Stomach (tissue), 4 donors: ENCODE measurements around the gene STK36.

Source experiments
- EP300 ChIP-seq: sonication (generic); formaldehyde crosslinking; IDR thresholded peaks from one replicate; pipeline ENCODE4 v1.6.1; 2017; ENCODE audit warnings: antibody characterized with exemption
- POLR2A ChIP-seq, 4 donors: fragments of 450-650 bp; IDR thresholded peaks; one replicate each; pipeline ENCODE4 v1.6.1; 2016; ENCODE audit warnings: antibody characterized with exemption in 4 of 4, control low read depth in 2 of 4, mild to moderate bottlenecking in 1 of 4, moderate library complexity in 1 of 4
- POLR2AphosphoS5 ChIP-seq, 3 donors: sonication (generic); formaldehyde crosslinking; IDR thresholded peaks; one replicate each; pipeline ENCODE4 v1.6.1; 2016; ENCODE audit warnings: antibody characterized with exemption in 3 of 3
- TF ChIP-seq, protein P1 (sequence below), 7 experiments: fragments of 450-650 bp in 4 of 7; fragments of 200-600 bp in 3 of 7; sonication (generic) in 3 of 7; IDR thresholded peaks; one replicate each; pipeline ENCODE4 v1.5.1; 2016 to 2019; ENCODE audit warnings: antibody characterized with exemption in 7 of 7, control low read depth in 2 of 7, mild to moderate bottlenecking in 1 of 7

DNA sequence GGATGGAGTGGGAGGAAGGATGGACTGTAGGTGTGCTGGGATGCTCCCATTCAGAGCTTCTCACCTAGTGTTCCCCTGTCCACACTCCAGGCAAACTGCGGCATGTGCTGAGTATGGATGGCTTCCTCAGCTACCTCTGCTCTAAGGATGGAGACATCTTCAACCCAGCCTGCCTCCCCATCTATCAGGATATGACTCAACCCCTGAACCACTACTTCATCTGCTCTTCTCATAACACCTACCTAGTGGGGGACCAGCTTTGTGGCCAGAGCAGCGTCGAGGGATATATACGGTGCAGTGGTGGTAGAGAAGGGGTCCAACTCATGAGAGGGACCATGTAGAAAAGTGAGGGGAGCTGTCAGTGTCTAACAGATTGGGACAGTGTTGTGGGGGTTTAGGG lies 43.9 kb upstream of the STK36 start:
- no peak for TF ChIP-seq POLR2AphosphoS5 (IDR thresholded peaks at IDR 0.05)
- no peak for TF ChIP-seq EP300
- no peak for TF ChIP-seq POLR2A (IDR thresholded peaks at IDR 0.05)
- TF ChIP-seq, protein P1, sequence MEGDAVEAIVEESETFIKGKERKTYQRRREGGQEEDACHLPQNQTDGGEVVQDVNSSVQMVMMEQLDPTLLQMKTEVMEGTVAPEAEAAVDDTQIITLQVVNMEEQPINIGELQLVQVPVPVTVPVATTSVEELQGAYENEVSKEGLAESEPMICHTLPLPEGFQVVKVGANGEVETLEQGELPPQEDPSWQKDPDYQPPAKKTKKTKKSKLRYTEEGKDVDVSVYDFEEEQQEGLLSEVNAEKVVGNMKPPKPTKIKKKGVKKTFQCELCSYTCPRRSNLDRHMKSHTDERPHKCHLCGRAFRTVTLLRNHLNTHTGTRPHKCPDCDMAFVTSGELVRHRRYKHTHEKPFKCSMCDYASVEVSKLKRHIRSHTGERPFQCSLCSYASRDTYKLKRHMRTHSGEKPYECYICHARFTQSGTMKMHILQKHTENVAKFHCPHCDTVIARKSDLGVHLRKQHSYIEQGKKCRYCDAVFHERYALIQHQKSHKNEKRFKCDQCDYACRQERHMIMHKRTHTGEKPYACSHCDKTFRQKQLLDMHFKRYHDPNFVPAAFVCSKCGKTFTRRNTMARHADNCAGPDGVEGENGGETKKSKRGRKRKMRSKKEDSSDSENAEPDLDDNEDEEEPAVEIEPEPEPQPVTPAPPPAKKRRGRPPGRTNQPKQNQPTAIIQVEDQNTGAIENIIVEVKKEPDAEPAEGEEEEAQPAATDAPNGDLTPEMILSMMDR (IDR thresholded peaks at IDR 0.05): no peak
